Calu3 (cell line): Measurements from ENCODE around the gene C7orf33. TPM values are rescaled to one million over a fixed set of nuclear protein-coding genes. Genes with fewer than 3 reads are reported as not detected.

ENCODE experiments used
- BruUV-seq: library from RNA; stranded (reverse); fragments of 400-500 nt; replicated peaks from 2 replicates; lab custom pipeline; 2021; lab: Mats Ljungman, UMichigan
- CTCF ChIA-PET: fragments of 300-600 bp; sonication (Branson Sonifier 250); formaldehyde crosslinking; loops from one replicate; lab custom pipeline; 2022; ENCODE audit warnings: antibody characterized with exemption; lab: Charles Lee
- DNase-seq: peaks from one replicate; pipeline ENCODE4 v3.0.0; 2022
- H3K27ac Mint-ChIP-seq: one replicate; pipeline ENCODE4 v1.8.0; 2022; ENCODE audit warnings: mixed read lengths; ENCODE audit not compliant: unreplicated experiment
- H3K27me3 Mint-ChIP-seq: one replicate; pipeline ENCODE4 v1.8.0; 2022; ENCODE audit warnings: mixed read lengths; ENCODE audit not compliant: unreplicated experiment
- H3K36me3 Mint-ChIP-seq: one replicate; pipeline ENCODE4 v1.8.0; 2022; ENCODE audit warnings: mild to moderate bottlenecking, moderate library complexity, mixed read lengths; ENCODE audit not compliant: insufficient read depth, unreplicated experiment
- H3K4me1 Mint-ChIP-seq: one replicate; pipeline ENCODE4 v1.8.0; 2022; ENCODE audit warnings: mild to moderate bottlenecking, low read depth, mixed read lengths; ENCODE audit not compliant: unreplicated experiment
- H3K4me3 Mint-ChIP-seq: one replicate; pipeline ENCODE4 v1.8.0; 2022; ENCODE audit warnings: mild to moderate bottlenecking, low read depth, moderate library complexity, mixed read lengths; ENCODE audit not compliant: unreplicated experiment
- H3K9me3 Mint-ChIP-seq: one replicate; pipeline ENCODE4 v1.8.0; 2022; ENCODE audit warnings: low read depth, mixed read lengths; ENCODE audit not compliant: unreplicated experiment
- CTCF ChIP-seq: fragments of 200-600 bp; IDR thresholded peaks from one replicate; pipeline ENCODE4 v1.8.0; 2022; ENCODE audit warnings: antibody characterized with exemption; ENCODE audit not compliant: unreplicated experiment
- intact Hi-C: fragments of 100-400 bp; cut with micrococcal nuclease; formaldehyde crosslinking; loops from one replicate; pipeline ENCODE4 v1.10.0; 2022; ENCODE audit not compliant: unreplicated experiment
- total RNA-seq: library from RNA; stranded (reverse); gene quantifications from 2 replicates; pipeline ENCODE4 v1.2.3, GENCODE V29; 2022

Gene C7orf33
- total RNA-seq, 1 experiment from 2014 or later = not detected

GRCh38 chr7:148580446-148580845, 10.1 kb upstream of the C7orf33 start:
- BruUV-seq = no TSS peak
- Mint-ChIP-seq H3K27ac (no peak overlapping the region), H3K4me3 (no peak overlapping the region), H3K9me3 (no peaks in the 10 kb centered on the region), H3K36me3 (no peaks in the 10 kb centered on the region), H3K27me3 (peaks cover 26% of the 10 kb centered on the region), H3K4me1 (no peaks in the 10 kb centered on the region)
- intact Hi-C loops = no loop called here
- no peak for DNase-seq
- CTCF ChIA-PET = no interaction called here
- no peak for TF ChIP-seq CTCF

GRCh38 chr7:148581624-148582023, 8.9 kb upstream of the C7orf33 start:
- CTCF ChIA-PET = no interaction called here
- intact Hi-C loops = no loop called here
- BruUV-seq = no TSS peak
- H3K27ac Mint-ChIP-seq = no peak overlapping the region
- TF ChIP-seq CTCF = no peak
- no peaks in the 10 kb centered on the region for H3K36me3 Mint-ChIP-seq
- H3K9me3 Mint-ChIP-seq = no peaks in the 10 kb centered on the region
- no peak for DNase-seq
- H3K4me3 Mint-ChIP-seq = no peak overlapping the region
- H3K27me3 Mint-ChIP-seq = peaks cover 38% of the 10 kb centered on the region
- no peaks in the 10 kb centered on the region for H3K4me1 Mint-ChIP-seq

- no TSS peak for BruUV-seq
- H3K27me3 Mint-ChIP-seq = peaks cover 58% of the 10 kb centered on the region
- H3K4me3 Mint-ChIP-seq = no peak overlapping the region
- CTCF ChIA-PET = interaction anchor here (0.8 kb wide), 1 partner anchor 115 kb away, joined by 8 read pairs; the partner anchor contains the start of gene CUL1
- no peak for TF ChIP-seq CTCF
- no peaks in the 10 kb centered on the region for H3K4me1 Mint-ChIP-seq
- no peaks in the 10 kb centered on the region for H3K9me3 Mint-ChIP-seq
- no peak overlapping the region for H3K27ac Mint-ChIP-seq
- no peak for DNase-seq
- intact Hi-C loops = no loop called here
- H3K36me3 Mint-ChIP-seq = no peaks in the 10 kb centered on the region
Measured at GRCh38 chr7:148584154-148584827, 6.3 kb upstream of the C7orf33 start.

DNA sequence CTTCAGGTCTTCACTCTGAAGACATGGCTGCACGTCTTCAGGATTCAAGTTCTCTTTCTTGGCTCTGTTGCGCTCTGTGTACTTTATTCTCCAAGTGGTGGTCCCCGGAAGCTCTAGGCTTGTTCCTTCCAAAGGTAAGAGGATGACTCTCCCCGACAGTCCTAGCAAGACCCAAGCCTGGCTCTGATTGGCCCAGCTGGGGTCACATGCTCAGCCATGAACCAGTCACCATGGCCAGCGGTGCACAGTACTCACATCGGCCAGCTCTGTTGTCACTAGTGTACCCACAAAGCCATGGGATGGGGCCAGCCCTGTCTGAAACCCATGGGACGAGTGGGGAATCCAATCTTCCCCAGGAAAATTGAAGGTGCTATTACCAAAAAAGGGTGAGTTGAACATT, 5.2 kb upstream of the C7orf33 start:
- no peaks in the 10 kb centered on the region for H3K4me1 Mint-ChIP-seq
- BruUV-seq = no TSS peak
- peaks cover 69% of the 10 kb centered on the region for H3K27me3 Mint-ChIP-seq
- CTCF ChIA-PET = no interaction called here
- no peaks in the 10 kb centered on the region for H3K9me3 Mint-ChIP-seq
- TF ChIP-seq CTCF = no peak
- no peaks in the 10 kb centered on the region for H3K36me3 Mint-ChIP-seq
- H3K4me3 Mint-ChIP-seq = no peak overlapping the region
- intact Hi-C loops = no loop called here
- H3K27ac Mint-ChIP-seq = no peak overlapping the region
- no peak for DNase-seq
